GM21619 (cell line): ENCODE measurements around the gene GOLGA8T.
"Not testable (repeated sequence)": the region's sequence is repeated elsewhere in the genome, so short reads cannot be mapped to it uniquely, and the experiment has no call there.

ENCODE experiments used
- ATAC-seq: cut with Tn5 transposase; IDR thresholded peaks from one replicate; pipeline ENCODE4 v1.9.1; 2021; ENCODE audit not compliant: unreplicated experiment

GOLGA8T gene, protein sequence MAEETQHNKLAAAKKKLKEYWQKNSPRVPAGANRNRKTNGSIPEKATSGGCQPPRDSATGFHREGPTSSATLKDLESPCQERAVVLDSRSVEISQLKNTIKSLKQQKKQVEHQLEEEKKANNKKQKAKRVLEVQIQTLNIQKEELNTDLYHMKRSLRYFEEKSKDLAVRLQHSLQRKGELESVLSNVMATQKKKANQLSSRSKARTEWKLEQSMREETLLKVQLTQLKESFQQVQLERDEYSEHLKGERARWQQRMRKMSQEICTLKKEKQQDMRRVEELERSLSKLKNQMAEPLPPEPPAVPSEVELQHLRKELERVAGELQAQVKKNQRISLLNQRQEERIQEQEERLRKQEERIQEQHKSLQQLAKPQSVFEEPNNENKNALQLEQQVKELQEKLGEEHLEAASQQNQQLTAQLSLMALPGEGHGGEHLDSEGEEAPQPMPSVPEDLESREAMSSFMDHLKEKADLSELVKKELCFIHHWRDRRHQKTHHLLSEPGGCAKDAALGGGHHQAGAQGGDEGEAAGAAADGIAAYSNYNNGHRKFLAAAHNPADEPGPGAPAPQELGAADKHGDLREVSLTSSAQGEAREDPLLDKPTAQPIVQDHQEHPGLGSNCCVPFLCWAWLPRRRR

DNA sequence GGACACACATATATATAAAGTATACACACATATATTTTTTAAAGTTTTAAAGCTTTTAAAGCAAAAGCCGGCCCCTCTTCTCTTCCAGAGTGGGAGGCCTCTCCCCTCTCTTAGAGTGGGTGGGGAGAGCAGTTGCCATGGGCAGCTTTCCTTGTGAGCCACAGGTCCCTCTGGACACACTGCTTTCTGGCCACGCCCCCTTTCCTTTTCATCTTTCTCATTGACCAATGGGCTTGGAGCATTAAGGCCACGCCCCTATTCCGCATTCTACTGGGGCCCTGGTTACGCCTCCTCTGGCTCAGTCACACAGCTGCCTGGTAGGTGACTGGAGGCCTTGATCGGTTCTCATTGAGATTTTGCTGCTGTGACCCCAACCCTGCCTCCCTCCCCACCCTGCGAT is at the start of gene GOLGA8T:
GOLGA8T (plus strand) TSS at position 301 of the 400 bp plus-strand sequence; CDS start at position 399, 98 bp downstream.
- ATAC-seq: not testable (repeated sequence)

DNA sequence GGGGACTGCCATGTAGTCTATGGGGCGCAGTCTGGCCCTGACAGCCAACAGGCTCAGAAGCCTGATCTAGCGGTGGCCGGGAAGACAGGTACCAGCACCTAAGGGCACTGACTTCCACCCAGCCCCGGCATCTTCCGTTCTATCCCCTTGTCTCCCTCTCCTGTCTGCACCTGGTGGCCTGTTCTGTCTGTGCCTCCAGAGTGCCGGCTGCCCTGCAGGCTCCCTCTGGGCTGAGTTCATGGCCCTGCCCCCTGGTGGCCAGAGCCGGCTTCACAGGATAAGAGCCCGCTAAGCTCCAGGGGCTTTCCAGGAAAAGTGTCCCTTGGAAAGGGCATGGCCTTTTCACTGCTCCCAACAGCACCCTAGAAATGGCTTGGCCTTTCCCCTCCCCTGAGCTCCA is 37.0 kb upstream of the GOLGA8T start:
- not testable (repeated sequence) for ATAC-seq

- ATAC-seq: not testable (repeated sequence)
Observed at GRCh38 chr15:30102890-30103289, 32.0 kb upstream of the GOLGA8T start.

- not testable (repeated sequence) for ATAC-seq
Observed at GRCh38 chr15:30103941-30104507, 30.8 kb upstream of the GOLGA8T start.

GRCh38 chr15:30110591-30110990 is 24.3 kb upstream of the GOLGA8T start:
- not testable (repeated sequence) for ATAC-seq

GRCh38 chr15:30130066-30130465 is 4.8 kb upstream of the GOLGA8T start:
- ATAC-seq: not testable (repeated sequence)

DNA sequence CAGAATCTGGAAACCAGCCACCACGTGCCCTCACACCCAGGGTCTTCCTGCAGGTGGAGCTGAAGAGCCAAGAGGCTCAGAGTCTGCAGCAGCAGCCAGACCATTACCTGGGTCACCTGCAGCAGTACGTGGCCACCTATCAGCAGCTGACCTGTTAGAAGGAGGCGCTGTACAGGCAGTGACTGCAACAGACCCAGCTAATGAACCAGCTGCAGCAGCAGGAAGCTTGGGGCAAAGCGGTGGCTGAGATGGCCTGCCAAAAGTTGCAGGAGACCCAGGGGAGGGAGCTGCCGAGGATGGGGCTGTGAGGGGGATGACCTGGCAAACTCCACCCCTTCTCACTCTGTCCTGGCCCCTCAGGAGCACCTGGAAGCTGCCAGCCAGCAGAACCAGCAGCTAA is 8.4 kb downstream of the GOLGA8T start:
- not testable (repeated sequence) for ATAC-seq

GRCh38 chr15:30149891-30150290 is 15.0 kb downstream of the GOLGA8T start:
- ATAC-seq: not testable (repeated sequence)

GRCh38 chr15:30162479-30163357 is 27.9 kb downstream of the GOLGA8T start:
- ATAC-seq: not testable (repeated sequence)

- ATAC-seq: not testable (repeated sequence)
Observed at GRCh38 chr15:30163759-30164158, 28.9 kb downstream of the GOLGA8T start.

DNA sequence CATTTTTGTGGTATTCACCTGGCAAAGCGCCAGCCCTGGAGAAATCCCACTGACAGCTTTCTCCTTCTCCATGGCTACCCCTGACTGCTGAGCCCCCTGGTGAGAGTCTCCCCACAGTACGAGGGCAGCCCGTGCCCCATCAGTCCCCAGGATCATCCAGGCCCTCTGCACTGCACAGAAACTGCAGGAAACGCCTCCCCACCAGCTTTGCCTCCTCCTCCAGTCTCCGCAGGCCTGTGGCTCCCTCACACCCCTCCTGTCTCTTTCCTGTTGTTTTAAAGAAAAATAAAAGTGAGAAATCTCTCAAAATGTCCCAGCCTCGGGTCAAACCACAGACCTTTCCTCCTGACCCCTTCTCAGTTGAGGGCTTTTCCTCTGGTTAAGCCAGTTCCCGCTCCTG is 29.4 kb downstream of the GOLGA8T start:
- ATAC-seq: not testable (repeated sequence)

- not testable (repeated sequence) for ATAC-seq
Observed at GRCh38 chr15:30167403-30167802, 32.6 kb downstream of the GOLGA8T start.

GRCh38 chr15:30167886-30168285 is 33.0 kb downstream of the GOLGA8T start:
- ATAC-seq: not testable (repeated sequence)

GRCh38 chr15:30171452-30171851 is 36.6 kb downstream of the GOLGA8T start:
- not testable (repeated sequence) for ATAC-seq

GRCh38 chr15:30173041-30173608 is 38.3 kb downstream of the GOLGA8T start:
- ATAC-seq: peak; percentile 66

GRCh38 chr15:30175291-30175690 is 40.4 kb downstream of the GOLGA8T start:
- not testable (repeated sequence) for ATAC-seq

DNA sequence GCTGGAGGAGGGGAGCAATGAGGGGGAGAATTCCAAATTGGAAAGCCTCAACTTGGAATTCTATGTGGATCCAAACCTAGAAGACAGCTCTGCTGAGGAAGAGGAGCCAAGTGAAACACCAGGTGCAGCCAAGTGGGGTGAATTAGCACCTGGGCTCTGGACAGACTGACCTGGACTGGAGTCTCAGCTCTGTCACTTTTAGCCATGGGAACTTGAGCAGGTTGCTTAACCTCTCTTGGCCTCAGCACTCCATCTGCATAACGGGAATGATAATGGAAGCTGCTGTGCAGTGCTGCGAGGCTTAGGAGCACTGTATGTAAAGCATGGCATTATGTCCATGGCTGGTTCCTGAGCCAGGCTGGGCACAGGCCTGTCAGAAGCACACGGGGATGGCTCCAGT is 41.8 kb downstream of the GOLGA8T start:
- ATAC-seq: not testable (repeated sequence)

- not testable (repeated sequence) for ATAC-seq
Observed at GRCh38 chr15:30179814-30180213, 45.0 kb downstream of the GOLGA8T start.

DNA sequence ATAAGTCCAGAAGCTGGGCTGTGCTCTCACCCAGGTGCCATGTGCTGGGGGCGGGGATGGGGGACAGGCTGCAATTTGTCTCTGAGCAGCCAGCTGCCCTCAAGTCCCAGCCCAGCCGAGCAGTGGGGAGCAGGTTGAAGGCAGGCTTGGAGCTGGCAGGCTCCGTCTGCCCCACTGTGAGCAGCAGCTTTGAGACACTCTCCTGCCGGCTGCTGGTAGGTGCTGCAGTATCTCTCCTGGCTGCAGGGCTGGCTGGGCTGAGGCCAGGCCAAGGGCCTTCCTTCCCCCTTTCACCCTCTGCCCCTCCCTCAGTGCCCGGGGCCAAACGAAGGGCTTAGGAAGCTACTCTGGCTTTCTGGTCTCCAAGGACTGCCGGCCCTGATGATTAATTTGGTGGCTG is 50.6 kb downstream of the GOLGA8T start:
- ATAC-seq: not testable (repeated sequence)

- ATAC-seq: not testable (repeated sequence)
Observed at GRCh38 chr15:30187429-30187828, 52.6 kb downstream of the GOLGA8T start.
